HG03280 (cell line): Measurements from ENCODE around the gene INTS12.
A peak's percentile ranks its signal among the peaks of the same experiment; 100 is the strongest.

Experiments
- ATAC-seq: cut with Tn5 transposase; IDR thresholded peaks from one replicate; pipeline ENCODE4 v1.9.1; 2021; ENCODE audit warnings: mild to moderate bottlenecking, moderate library complexity; ENCODE audit not compliant: unreplicated experiment

The INTS12 gene

GRCh38 chr4:105686571-105686970 lies 21.9 kb downstream of the INTS12 start:
- no peak for ATAC-seq

GRCh38 chr4:105683038-105683437 lies 25.5 kb downstream of the INTS12 start:
- ATAC-seq = no peak

DNA sequence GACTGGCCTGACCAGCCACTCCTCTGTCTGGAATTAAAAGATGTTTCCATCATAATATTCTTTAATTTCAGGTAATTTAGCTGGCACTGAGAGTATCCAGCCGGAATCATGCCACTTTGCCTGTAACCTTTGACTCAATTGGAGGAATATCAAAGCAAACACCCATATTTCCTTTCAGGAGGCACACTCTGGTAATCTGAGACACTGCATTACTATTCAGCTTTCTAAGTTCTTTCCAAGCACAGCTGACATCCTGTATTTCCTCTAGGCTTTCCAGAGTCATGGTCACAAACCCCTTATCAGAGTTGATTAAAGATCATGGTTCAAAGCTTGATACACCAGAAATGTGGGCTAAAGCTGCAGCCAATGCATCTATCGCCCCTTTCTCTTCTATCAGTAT lies 29.3 kb downstream of the INTS12 start:
- ATAC-seq = no peak

GRCh38 chr4:105677709-105678108 lies 30.8 kb downstream of the INTS12 start:
- ATAC-seq = no peak

DNA sequence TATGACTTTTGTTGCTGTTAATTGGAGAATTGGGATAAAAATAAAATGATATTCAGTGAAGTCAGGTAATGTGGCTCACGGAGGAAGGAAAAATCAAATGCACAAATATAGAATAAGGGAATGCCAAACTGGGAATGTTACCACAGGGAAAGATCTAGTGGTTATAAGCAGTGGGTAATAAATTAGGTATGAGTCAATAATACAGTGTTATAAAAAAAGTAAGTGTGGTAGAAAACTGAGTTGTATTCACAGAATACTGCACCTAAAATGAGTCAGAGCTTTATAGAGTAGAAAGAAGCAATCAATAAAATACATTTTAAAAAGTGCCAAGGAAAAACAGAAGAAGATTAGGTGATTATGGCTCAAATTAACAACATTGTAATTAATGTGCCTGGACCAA lies 34.5 kb downstream of the INTS12 start:
- no peak for ATAC-seq

GRCh38 chr4:105671301-105671700 lies 37.2 kb downstream of the INTS12 start:
- ATAC-seq = no peak

- no peak for ATAC-seq
These were observed 37.8 kb downstream of the INTS12 start for GRCh38 chr4:105670684-105671083.

DNA sequence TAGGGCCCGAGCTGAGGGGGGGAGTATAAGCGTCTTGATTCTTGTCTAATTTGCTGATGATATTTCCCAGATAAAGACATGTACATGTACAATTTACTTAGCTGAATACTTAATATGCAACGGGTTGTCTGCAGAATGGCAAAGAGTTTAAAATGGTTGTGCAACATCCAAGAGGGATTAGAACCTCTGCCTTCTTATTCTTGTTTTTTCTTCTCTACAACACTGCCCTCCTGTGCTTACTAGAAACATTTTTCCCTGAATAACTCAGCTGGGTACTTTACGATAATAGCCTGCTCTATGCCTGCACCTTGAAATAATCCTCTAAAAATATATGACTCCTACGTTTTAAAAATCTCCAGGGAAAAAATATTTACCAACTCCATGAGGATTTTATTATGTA lies 41.8 kb downstream of the INTS12 start:
- ATAC-seq = no peak

DNA sequence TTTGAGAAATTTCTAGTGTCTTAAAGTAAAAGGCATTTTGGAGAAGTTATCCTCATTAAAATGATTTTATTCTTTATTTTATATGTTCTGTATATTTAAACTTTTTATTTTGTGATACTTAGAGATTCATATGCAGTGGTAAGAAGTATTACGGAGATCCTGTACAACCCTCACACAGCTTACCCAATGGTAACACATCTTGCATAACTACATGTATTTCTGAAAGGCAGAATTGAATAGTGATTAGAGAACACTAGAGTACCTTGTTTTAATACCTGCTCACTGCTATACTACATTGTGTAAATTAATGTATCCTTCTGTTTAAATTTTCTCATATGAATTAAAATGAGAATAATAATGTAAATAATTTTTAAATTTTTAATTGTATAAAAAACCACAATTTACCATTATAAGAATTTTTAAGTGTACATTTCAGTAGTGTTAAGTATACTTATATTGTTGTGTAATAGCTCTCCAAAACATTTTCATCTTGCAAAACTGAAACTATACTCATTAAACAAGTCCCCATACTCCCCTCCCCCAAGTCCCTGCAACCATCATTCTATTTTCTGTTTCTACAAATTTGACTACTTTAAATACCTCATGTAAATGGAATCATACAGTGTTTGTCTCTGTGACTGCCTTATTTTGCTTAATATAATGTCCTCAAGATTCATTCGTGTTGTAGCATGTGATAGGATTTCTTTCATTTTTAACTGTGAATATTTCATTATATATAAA lies 45.4 kb downstream of the INTS12 start:
- no peak for ATAC-seq

- ATAC-seq = no peak
These were observed 47.5 kb downstream of the INTS12 start for GRCh38 chr4:105661028-105661427.

DNA sequence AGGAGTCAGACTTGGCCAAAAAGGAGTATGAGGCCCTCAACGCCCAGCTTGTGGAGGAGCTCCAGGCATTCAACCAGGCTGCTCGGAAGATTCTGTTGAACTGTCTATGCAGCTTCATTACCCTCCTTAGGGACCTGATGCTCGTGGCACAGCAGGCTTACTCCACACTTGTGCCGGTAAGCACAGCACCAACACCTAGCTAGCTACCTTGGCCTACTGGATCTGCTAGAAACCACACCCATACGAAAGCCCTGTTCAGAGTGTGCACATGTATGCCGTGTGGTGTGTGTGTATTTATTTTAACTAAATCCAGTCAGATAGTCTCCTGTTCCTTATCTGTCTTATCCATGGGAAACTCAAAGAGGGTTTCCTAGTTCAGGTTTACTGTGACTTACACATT lies 49.3 kb downstream of the INTS12 start:
- ATAC-seq = no peak

GRCh38 chr4:105657117-105657765 lies 51.2 kb downstream of the INTS12 start:
- ATAC-seq = no peak

- ATAC-seq = no peak
These were observed 56.1 kb downstream of the INTS12 start for GRCh38 chr4:105652286-105652888.

GRCh38 chr4:105651884-105652283 lies 56.6 kb downstream of the INTS12 start:
- ATAC-seq = no peak

DNA sequence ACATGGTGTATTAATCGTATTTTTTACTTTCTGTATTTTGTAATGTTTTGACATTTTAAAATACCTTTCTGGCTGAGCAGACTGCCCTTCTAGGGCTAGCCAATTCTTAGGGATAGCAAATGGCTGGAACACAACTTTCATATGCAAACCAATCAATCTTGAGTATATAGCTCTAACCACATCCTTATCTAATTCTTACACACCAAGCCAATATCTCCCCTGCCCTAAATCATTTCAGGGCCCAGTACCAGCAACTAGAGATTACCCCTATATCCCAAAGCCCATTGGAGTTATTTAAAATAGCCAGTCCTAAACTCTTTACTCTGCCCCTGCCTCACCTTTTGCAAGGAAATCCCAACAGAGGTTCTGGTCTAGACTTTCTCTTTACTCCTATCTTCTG lies 58.3 kb downstream of the INTS12 start:
- no peak for ATAC-seq

DNA sequence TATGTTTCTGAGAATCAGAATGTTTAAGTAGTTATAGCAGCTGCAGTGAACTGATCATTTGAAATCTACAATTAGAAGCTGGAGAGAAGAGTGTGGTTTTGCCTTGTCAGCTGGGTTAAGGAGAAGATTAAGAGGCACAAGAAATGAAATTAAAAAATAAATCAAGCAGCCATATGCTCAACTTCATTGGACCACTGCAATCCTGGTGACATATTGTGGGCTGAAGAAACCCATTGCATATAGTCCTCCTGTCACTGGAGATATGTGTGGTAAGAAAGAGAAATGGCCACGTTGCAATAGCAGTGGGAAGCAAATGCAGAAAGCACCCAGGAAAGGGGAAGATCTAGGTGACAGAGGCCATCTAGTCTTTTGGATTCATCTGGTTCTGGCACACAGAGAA lies 63.0 kb downstream of the INTS12 start:
- ATAC-seq = no peak

DNA sequence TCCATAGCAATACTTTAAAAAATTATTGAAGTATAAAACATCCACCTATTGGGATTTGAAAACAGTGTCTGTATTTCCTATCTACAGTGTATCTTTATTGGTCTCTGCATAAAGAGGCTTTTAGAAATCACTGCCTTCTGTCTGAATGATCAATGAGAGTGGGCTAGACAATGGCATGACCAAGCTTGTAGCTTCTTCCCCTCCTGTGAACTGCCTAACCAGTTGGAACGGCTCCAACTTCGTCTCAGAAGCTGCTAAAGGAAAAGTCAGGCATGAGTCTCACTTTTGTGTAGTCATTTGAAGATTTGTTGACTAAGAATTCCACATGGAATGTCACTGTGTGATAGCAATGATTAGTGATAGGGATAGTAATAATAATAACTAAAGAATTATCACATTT lies 64.2 kb downstream of the INTS12 start:
- no peak for ATAC-seq

GRCh38 chr4:105641845-105642244 lies 66.6 kb downstream of the INTS12 start:
- ATAC-seq = no peak

- peak; percentile 81 for ATAC-seq
These were observed 70.9 kb downstream of the INTS12 start for GRCh38 chr4:105637408-105638176.

- no peak for ATAC-seq
These were observed 73.9 kb downstream of the INTS12 start for GRCh38 chr4:105634402-105635080.

GRCh38 chr4:105633241-105633640 lies 75.2 kb downstream of the INTS12 start:
- ATAC-seq = no peak
